Activated CD4-positive, alpha-beta T cell treated with anti-CD3 and anti-CD28 coated beads, Interleukin-10, Interleukin-2, amounts not matched to agents 100 ng/mL and 50 ng/mL, durations not matched to agents 16 hours and 8 hours (primary cell): ENCODE data around the gene DENND1A.

Experiments
- DNase-seq: peaks from one replicate; pipeline ENCODE4 v3.0.0-alpha.2; 2020

DENND1A gene

GRCh38 chr9:123552530-123552929 lies 377.4 kb downstream of the DENND1A start:
- DNase-seq: no peak

GRCh38 chr9:123551734-123552133 lies 378.2 kb downstream of the DENND1A start:
- DNase-seq: no peak

DNA sequence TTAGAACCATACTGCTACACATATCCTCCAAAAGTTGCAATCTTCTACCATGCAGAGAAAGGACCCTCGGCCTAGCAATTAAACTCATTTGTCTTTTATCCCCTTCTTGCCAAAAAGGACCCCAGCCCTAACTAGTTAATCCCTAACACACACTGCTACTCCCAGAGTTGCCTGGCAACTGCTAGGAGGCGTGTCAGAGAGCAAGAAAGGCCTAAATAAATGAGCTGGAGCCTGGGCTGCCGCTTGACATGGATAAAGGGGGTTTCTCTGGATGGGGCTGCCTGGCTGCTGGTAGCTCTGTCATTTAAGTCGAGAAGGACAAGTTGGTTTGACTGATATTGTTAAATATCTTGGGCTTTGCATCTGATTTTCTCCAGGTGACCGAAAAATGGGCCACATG lies 379.1 kb downstream of the DENND1A start:
- DNase-seq: no peak

- no peak for DNase-seq
These were observed 379.9 kb downstream of the DENND1A start for GRCh38 chr9:123550012-123550411.

GRCh38 chr9:123548741-123549545 lies 381.0 kb downstream of the DENND1A start:
- DNase-seq: peak; percentile 19

GRCh38 chr9:123544007-123544827 lies 385.7 kb downstream of the DENND1A start:
- DNase-seq: peak; percentile 17

- DNase-seq: no peak
These were observed 386.4 kb downstream of the DENND1A start for GRCh38 chr9:123543492-123543891.

DNA sequence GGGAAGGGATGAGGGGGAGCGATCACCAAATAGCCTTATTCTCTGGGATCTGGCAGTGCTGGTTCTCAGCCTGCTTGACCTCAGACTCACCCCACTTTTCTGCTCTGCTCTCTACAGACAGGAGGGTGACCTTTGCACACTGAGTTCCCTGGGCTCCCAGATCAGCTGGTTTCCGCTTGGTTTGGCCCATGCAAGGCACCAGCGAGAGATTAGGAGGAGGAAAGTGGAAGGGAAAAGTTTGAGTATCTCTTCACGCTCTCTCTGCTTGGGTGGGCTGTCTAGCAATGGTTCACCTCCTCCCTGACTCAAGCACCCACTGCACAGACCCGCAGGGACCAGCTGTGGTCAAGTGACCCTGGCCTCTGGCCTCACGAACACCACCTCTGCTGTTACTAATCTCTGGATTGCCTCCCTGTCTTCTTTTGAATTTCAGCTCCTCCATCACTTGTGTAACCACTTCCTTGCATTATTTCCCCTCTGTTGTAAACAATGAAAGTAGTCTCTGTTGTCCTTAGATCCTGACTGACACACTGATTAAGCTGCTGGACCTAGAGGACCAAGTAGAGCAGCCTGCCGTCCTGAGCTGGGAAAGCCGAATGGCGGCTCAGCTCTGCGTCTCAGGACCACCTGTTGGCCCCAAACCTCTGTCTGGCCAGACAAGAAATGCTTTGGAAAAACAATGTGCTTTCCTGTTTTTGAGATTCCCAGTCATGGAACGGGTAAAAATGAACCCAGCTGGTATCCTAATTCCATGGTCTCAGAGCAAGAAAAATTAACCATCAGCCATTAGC lies 387.3 kb downstream of the DENND1A start:
- no peak for DNase-seq

DNA sequence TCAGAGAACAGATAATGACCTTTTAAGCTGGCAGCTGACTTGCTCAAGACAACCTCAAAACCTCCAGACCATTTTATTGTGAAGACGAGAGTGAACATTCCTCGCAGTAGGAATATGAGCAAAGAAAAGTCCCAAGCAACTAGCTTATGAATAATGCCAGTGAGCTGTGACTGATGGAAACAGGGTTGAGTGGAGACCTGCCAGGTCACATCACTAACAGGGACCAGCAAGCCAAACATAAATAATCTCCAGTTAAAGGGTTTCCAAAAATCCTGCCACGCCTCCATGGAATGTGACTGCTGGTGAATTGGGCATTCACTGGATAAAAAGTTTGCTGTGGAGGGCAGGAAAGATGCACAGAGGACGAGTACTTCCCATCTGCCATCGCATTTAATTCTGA lies 388.5 kb downstream of the DENND1A start:
- no peak for DNase-seq

- DNase-seq: no peak
These were observed 389.5 kb downstream of the DENND1A start for GRCh38 chr9:123540457-123540856.

DNA sequence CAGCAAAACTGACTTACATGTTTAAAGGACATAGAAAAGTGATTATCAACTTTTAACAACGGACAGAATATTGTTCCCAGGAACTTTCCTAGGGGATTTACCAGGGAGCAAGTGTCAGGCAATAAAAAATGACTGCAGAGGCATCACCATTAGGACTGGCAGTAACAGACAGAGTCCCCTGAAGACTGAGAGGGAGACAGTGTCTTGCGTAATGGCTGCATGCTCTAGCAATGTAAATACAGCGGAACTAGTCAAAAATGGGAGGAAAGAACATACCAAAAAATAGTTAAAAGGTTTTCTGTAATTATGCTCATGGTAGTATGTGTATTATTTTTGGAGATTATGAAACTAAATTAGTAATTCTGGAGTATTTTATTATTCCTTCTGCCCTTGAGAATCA lies 392.1 kb downstream of the DENND1A start:
- no peak for DNase-seq

GRCh38 chr9:123536455-123536868 lies 393.5 kb downstream of the DENND1A start:
- peak; percentile 10 for DNase-seq

DNA sequence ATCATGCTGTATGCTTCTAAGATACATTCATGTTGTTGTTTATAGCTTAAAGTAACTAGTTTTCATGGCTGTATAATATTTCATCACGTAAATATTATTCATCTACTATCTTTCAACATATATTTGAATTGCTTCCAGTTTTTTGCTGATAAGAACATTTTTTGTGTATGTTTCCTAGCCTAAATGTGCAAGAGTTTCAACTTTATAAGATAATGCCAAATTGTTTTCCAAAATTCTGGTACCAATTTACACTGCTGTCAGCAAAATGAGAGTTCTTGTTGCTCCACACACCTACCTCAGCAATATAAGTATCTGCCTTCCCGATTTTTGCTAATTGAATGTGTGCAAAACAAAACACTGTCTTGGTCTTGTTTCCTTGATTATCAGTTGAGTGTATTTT lies 395.6 kb downstream of the DENND1A start:
- no peak for DNase-seq

GRCh38 chr9:123530244-123530643 lies 399.7 kb downstream of the DENND1A start:
- no peak for DNase-seq

DNA sequence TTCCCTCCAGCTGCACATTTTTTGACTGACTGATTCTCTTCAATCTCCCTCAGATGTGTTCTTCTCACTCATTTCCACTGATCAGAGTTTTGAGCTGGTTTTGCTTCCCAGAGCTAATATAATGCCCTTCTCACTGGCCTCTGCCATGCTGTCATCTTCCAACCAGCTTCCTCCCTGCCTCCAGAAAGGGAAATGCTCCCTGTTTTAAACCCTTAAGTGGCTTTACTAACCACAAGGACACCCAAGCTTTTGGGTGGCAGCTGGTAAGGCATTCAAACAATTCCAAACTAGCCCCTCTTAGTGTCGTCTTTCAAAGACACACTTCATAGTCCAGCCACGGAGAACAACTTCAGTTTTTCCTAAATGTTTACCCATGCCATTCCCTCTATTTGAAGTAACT lies 401.4 kb downstream of the DENND1A start:
- no peak for DNase-seq

- no peak for DNase-seq
These were observed 401.9 kb downstream of the DENND1A start for GRCh38 chr9:123527981-123528380.

- DNase-seq: no peak
These were observed 404.0 kb downstream of the DENND1A start for GRCh38 chr9:123525957-123526356.

DNA sequence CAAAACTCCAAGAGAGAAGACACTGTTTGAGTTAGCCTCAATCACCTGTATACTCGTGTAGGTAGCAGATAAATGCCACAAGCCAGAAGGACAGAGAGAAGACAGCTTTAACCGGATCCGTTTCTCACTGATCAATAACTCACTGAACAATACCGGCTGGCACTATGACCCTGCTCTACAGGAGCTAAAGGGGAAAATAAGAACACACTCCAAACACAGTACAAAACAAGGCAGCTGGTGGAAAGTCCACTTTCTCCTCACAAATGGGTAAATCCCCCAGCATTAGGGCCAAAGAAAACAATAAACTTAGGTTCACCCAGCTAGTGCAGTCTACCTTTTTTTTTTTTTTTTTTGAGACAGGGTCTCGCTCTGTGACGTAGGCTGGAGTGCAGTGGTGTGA lies 404.5 kb downstream of the DENND1A start:
- DNase-seq: no peak

- DNase-seq: no peak
These were observed 405.1 kb downstream of the DENND1A start for GRCh38 chr9:123524866-123525265.

DNA sequence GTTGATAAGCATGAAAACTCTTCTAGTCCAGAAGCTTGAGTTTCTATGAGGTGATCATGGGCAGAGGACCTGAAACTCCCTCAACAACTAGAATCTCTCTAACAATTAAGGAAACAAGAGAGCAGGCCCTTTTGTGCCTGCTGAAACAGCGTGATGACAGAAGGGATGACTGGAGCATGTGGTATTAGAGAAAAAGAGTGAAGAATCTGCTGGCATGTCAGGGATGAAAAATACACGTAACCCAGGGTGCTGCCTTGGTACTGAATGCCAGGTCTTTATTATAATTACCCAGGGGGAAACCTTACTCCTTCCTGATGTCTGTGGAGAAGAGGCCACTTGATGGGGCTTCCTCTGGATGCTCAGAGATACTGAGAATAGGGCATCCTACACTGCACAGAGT lies 406.1 kb downstream of the DENND1A start:
- no peak for DNase-seq

DNA sequence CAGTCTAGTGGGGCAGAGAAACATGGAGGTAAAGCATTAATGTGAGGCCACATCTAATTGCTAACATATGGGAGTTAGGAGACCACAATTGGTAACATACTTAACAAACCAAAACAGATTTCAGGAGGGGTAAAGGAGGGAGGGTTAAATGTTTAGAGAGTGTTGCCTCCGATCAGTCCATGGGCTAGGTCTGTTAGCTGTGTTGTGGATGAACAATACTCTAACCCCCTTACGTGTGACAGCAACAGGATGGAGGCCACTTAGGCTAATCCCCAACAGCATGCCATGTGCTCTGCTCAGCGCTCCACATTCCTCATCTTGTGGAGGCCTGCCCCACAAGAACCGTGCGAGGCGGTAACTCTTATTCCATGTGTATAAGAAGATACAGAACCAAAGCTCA lies 406.9 kb downstream of the DENND1A start:
- DNase-seq: no peak

GRCh38 chr9:123522251-123522650 lies 407.7 kb downstream of the DENND1A start:
- no peak for DNase-seq

- DNase-seq: no peak
These were observed 411.6 kb downstream of the DENND1A start for GRCh38 chr9:123518338-123518737.
